ENCODE results near the gene SPR.

Gene SPR

DNA sequence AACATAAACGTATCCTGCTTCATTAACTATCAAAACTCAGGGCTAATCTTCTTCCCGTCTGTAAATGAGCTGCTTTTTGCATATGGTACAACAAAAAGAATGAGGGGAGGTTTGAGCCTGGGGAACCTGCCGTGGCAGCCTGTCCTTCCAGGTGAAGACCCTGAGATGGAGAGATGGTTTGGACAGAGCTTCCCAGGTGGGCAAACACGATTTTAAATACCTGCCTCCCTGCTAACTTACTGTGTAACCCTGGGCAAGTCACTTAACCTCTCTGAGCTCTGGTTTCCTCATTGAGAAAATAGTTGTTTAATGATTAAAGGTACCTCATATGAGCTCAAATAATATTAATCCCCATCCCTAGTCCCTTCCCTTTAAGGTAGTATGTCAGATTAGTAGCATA lies 39.2 kb downstream of the SPR start:
- H3K27me3 ChIP-seq (replicated peaks; ENCODE audit: control insufficient read depth, insufficient read depth, low read length) = peaks cover 89% of the 10 kb centered on the region
- H3K9ac ChIP-seq (ENCODE audit: low read length) = no peak overlapping the region
- no peak overlapping the region for H3K4me3 ChIP-seq (ENCODE audit: low read length)
- H3K4me1 ChIP-seq (ENCODE audit: control insufficient read depth, insufficient read depth, low read length) = no peaks in the 10 kb centered on the region
- DNase-seq (ENCODE audit: low read depth) = no peak
- peaks cover 17% of the 10 kb centered on the region for H3K9me3 ChIP-seq (ENCODE audit: control insufficient read depth, low read length)
- no peaks in the 10 kb centered on the region for H3K36me3 ChIP-seq (ENCODE audit: control insufficient read depth, insufficient read depth, low read length, severe bottlenecking)

DNA sequence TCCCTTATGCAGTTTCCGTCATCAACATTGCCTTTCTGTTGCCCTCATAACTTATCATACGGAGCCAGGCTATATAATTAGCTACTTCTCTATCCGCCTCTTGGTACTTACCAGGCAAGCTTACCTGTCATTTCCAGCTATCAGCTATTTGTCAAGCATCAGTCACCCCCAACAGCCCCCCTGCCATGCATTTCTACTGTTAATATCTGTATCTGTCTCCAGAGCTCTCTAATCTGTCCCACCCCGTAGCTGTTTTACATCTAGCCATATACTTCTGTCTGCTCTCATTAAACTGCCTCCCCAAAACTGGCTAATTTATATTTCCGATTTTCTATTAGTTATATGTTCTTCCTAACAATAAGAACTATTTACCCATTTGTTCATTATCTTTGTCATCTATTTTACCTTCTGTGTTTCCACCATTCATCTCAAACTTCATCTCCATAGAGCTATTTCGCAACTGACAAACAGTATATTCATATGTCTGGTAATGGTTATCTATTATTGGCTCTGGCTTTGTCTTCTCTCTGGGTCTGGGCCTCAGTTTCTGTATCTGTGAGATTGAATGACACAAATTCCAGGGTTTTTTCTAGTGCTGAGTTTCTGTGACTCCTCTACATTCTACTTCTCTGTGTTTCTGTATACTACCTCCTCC lies 39.7 kb downstream of the SPR start:
- H3K4me3 ChIP-seq (ENCODE audit: low read length) = no peak overlapping the region
- H3K27me3 ChIP-seq (replicated peaks; ENCODE audit: control insufficient read depth, insufficient read depth, low read length) = peaks cover 83% of the 10 kb centered on the region
- H3K4me1 ChIP-seq (ENCODE audit: control insufficient read depth, insufficient read depth, low read length) = no peaks in the 10 kb centered on the region
- H3K36me3 ChIP-seq (ENCODE audit: control insufficient read depth, insufficient read depth, low read length, severe bottlenecking) = no peaks in the 10 kb centered on the region
- DNase-seq (ENCODE audit: low read depth) = no peak
- H3K9me3 ChIP-seq (ENCODE audit: control insufficient read depth, low read length) = peaks cover 17% of the 10 kb centered on the region
- no peak overlapping the region for H3K9ac ChIP-seq (ENCODE audit: low read length)

DNA sequence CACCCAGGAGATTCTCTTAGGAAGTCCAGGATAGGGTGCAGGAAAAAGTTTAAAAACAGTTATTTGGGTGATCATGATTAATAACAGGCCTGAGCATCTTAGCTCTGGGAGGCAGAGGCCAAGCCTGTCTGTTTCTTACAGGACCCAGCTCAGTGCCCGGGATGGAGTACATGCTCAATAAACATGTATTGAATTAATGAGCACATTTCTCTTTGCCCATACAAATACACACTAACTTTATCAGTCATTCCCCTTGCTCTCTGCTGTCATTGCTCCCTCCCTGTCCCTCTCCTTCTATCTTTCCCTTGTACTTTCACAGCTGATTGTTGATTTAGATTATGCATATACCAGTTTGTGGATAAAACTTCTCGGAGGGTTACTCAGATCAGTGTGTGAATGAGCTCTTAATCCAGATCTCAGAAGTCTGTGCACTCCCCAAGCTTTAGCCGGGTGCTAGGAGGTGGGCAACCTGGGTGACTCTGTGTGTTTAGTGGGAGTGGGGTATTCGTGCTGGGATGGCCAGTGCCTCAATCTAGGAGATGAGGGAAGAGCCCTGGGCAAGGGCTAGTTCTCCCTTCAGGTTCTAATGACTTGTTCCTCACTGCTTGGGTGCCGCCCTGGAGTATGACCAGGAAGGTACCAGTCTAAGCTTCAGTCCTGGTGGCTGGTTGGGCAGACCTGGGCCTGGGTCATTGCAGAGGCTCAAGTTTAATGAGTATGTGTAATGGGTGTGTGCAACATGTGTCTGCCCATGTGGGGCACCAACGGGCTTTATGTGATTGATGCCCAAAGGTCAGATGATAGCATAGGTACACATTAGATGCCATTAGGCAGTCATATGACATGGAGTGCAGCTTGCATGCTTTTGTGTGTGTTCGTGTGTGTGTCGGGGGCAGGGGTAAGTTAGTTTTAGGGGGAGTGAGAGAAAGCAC lies 40.7 kb downstream of the SPR start:
- H3K4me3 ChIP-seq (ENCODE audit: low read length) = no peak overlapping the region
- H3K36me3 ChIP-seq (ENCODE audit: control insufficient read depth, insufficient read depth, low read length, severe bottlenecking) = no peaks in the 10 kb centered on the region
- no peaks in the 10 kb centered on the region for H3K4me1 ChIP-seq (ENCODE audit: control insufficient read depth, insufficient read depth, low read length)
- H3K9ac ChIP-seq (ENCODE audit: low read length) = no peak overlapping the region
- DNase-seq (ENCODE audit: low read depth) = no peak
- H3K9me3 ChIP-seq (ENCODE audit: control insufficient read depth, low read length) = peaks cover 10% of the 10 kb centered on the region
- peaks cover 80% of the 10 kb centered on the region for H3K27me3 ChIP-seq (replicated peaks; ENCODE audit: control insufficient read depth, insufficient read depth, low read length)

DNA sequence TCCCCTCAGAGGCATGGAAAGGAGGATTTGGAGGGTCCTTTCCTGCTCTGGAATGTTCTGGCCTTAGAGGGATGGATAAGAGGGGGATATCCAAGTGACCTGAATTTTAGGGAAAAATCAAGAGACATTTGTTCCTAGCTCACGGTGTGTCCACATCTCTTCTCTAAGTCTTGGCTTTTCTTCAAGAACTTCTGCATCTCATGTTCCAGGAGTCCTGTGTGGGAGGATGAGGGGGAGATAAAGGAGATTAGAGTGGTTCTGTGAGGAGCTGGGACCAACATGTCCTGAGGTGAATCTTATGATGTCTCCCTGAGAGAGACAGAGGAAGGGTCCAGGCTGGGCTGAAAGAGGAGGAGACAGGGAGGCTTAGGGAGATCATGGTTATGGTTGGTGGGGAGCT lies 41.8 kb downstream of the SPR start:
- Histone ChIP-seq H3K4me1 (ENCODE audit: control insufficient read depth, insufficient read depth, low read length) (no peaks in the 10 kb centered on the region), H3K36me3 (ENCODE audit: control insufficient read depth, insufficient read depth, low read length, severe bottlenecking) (no peaks in the 10 kb centered on the region), H3K4me3 (ENCODE audit: low read length) (no peak overlapping the region), H3K9me3 (ENCODE audit: control insufficient read depth, low read length) (no peaks in the 10 kb centered on the region), H3K27me3 (replicated peaks; ENCODE audit: control insufficient read depth, insufficient read depth, low read length) (peaks cover 75% of the 10 kb centered on the region), H3K9ac (ENCODE audit: low read length) (no peak overlapping the region)
- no peak for DNase-seq (ENCODE audit: low read depth)

DNA sequence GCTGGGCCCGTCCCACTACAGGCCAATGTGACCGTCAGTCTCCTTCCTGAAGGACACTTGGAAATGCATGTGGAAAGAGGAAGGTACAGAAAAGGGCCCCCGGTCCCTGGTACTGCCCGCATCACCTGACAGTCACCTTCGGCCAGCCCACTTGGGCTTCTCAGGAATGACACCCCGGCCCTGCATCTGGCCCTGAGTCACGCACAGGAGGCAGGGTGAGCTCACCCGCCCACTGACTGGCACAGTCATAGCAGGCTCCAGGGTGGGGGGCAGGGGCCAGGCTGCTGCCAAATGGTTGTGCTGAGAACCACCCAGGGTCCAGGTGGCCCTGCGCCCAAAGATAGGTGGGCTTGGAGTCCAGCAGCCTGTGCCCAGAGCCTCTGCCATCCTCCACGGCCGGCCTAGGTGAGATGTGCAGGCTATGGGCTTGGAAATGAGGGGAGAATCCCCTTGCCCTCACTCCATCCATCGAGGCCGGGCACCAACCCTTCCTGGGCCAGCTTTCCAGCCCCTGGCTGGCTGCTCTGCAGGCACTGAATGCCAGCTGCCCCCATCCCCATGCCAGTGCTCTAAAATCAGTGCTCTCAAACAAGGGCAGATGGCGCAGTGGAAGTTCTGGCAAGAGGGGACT lies 44.2 kb downstream of the SPR start:
- Histone ChIP-seq H3K36me3 (ENCODE audit: control insufficient read depth, insufficient read depth, low read length, severe bottlenecking) (no peaks in the 10 kb centered on the region), H3K9ac (ENCODE audit: low read length) (no peak overlapping the region), H3K27me3 (replicated peaks; ENCODE audit: control insufficient read depth, insufficient read depth, low read length) (peaks cover 74% of the 10 kb centered on the region), H3K9me3 (ENCODE audit: control insufficient read depth, low read length) (no peaks in the 10 kb centered on the region), H3K4me1 (ENCODE audit: control insufficient read depth, insufficient read depth, low read length) (no peaks in the 10 kb centered on the region), H3K4me3 (ENCODE audit: low read length) (no peak overlapping the region)
- DNase-seq (ENCODE audit: low read depth) = no peak

DNA sequence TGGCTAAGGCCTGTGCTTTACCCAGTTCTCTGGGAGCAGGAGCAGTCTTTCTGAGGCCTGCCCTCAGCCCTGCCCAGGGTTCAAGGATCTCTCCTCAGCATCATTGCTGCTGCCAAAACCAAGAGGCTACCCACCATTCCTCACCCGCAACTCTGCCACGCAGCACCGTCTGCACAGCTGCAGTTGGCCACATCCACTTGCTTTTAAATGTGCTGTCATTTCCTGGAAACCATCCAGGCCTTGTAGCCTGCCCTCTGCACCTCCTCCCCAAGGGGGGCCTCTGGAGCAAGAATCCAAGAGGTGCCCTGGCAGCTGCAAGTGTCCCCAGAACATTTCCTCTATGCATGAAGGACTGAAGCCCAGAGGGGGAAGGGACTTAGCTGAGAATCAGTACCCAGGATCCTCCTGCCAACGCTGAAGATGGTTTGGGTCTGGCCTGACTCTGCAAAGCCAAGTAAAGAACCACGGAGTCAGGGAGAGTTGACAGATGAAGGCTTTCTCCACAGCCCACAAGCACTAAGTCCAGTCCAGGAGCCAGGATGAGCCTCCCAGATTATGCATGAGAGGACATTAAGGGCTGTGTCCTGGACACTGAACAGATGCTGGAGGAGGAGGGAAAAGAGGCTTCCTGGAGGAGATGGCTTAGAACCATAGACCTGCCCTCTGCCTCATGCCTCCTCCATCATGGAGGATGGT lies 45.0 kb downstream of the SPR start:
- H3K4me1 ChIP-seq (ENCODE audit: control insufficient read depth, insufficient read depth, low read length) = no peaks in the 10 kb centered on the region
- H3K36me3 ChIP-seq (ENCODE audit: control insufficient read depth, insufficient read depth, low read length, severe bottlenecking) = no peaks in the 10 kb centered on the region
- DNase-seq (ENCODE audit: low read depth) = no peak
- H3K9ac ChIP-seq (ENCODE audit: low read length) = no peak overlapping the region
- peaks cover 73% of the 10 kb centered on the region for H3K27me3 ChIP-seq (replicated peaks; ENCODE audit: control insufficient read depth, insufficient read depth, low read length)
- H3K9me3 ChIP-seq (ENCODE audit: control insufficient read depth, low read length) = no peaks in the 10 kb centered on the region
- H3K4me3 ChIP-seq (ENCODE audit: low read length) = no peak overlapping the region

DNA sequence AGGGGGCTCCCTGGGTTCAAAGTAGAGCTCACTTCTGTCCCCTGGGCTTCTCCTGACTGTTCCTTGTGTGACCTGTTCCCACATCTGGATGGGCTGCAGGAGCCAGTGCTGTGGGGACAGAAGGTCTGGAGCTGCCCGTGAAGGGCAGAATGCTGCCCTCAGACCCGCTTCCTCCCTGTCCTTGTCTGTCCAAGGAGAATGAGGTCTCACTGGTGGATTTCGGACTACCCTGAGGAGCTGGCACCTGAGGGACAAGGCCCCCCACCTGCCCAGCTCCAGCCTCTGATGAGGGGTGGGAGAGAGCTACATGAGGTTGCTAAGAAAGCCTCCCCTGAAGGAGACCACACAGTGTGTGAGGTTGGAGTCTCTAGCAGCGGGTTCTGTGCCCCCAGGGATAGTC lies 45.6 kb downstream of the SPR start:
- Histone ChIP-seq H3K27me3 (replicated peaks; ENCODE audit: control insufficient read depth, insufficient read depth, low read length) (peaks cover 72% of the 10 kb centered on the region), H3K4me3 (ENCODE audit: low read length) (no peak overlapping the region), H3K9ac (ENCODE audit: low read length) (no peak overlapping the region), H3K36me3 (ENCODE audit: control insufficient read depth, insufficient read depth, low read length, severe bottlenecking) (no peaks in the 10 kb centered on the region), H3K4me1 (ENCODE audit: control insufficient read depth, insufficient read depth, low read length) (no peaks in the 10 kb centered on the region), H3K9me3 (ENCODE audit: control insufficient read depth, low read length) (no peaks in the 10 kb centered on the region)
- no peak for DNase-seq (ENCODE audit: low read depth)

DNA sequence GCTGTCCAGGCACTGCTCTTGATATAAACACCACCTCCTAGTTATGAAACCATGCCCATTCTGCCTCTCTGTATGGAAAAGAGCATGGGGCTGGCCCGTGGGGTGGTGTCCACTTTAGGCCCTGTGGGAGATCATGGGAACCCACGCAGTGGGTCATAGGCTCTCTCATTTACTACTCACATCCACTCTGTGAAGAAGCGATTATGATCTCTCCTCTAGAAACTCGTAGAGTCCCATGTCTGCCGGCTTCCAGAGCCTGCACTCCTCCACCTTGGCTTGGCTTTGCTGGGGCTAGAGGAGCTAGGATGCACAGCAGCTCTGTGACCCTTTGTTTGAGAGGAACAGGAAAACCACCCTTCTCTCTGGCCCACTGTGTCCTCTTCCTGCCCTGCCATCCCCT lies 46.0 kb downstream of the SPR start:
- no peak for DNase-seq (ENCODE audit: low read depth)
- H3K27me3 ChIP-seq (replicated peaks; ENCODE audit: control insufficient read depth, insufficient read depth, low read length) = peaks cover 72% of the 10 kb centered on the region
- H3K4me1 ChIP-seq (ENCODE audit: control insufficient read depth, insufficient read depth, low read length) = no peaks in the 10 kb centered on the region
- H3K36me3 ChIP-seq (ENCODE audit: control insufficient read depth, insufficient read depth, low read length, severe bottlenecking) = no peaks in the 10 kb centered on the region
- no peaks in the 10 kb centered on the region for H3K9me3 ChIP-seq (ENCODE audit: control insufficient read depth, low read length)
- H3K9ac ChIP-seq (ENCODE audit: low read length) = no peak overlapping the region
- no peak overlapping the region for H3K4me3 ChIP-seq (ENCODE audit: low read length)

DNA sequence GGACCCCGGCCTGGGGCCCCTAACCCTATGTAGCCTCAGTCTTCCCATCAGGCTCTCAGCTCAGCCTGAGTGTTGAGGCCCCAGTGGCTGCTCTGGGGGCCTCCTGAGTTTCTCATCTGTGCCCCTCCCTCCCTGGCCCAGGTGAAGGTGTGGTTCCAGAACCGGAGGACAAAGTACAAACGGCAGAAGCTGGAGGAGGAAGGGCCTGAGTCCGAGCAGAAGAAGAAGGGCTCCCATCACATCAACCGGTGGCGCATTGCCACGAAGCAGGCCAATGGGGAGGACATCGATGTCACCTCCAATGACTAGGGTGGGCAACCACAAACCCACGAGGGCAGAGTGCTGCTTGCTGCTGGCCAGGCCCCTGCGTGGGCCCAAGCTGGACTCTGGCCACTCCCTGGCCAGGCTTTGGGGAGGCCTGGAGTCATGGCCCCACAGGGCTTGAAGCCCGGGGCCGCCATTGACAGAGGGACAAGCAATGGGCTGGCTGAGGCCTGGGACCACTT lies 46.5 kb downstream of the SPR start:
- no peak overlapping the region for H3K9ac ChIP-seq (ENCODE audit: low read length)
- no peaks in the 10 kb centered on the region for H3K9me3 ChIP-seq (ENCODE audit: control insufficient read depth, low read length)
- no peaks in the 10 kb centered on the region for H3K36me3 ChIP-seq (ENCODE audit: control insufficient read depth, insufficient read depth, low read length, severe bottlenecking)
- no peak for DNase-seq (ENCODE audit: low read depth)
- no peaks in the 10 kb centered on the region for H3K4me1 ChIP-seq (ENCODE audit: control insufficient read depth, insufficient read depth, low read length)
- H3K27me3 ChIP-seq (replicated peaks; ENCODE audit: control insufficient read depth, insufficient read depth, low read length) = peaks cover 67% of the 10 kb centered on the region
- no peak overlapping the region for H3K4me3 ChIP-seq (ENCODE audit: low read length)

DNA sequence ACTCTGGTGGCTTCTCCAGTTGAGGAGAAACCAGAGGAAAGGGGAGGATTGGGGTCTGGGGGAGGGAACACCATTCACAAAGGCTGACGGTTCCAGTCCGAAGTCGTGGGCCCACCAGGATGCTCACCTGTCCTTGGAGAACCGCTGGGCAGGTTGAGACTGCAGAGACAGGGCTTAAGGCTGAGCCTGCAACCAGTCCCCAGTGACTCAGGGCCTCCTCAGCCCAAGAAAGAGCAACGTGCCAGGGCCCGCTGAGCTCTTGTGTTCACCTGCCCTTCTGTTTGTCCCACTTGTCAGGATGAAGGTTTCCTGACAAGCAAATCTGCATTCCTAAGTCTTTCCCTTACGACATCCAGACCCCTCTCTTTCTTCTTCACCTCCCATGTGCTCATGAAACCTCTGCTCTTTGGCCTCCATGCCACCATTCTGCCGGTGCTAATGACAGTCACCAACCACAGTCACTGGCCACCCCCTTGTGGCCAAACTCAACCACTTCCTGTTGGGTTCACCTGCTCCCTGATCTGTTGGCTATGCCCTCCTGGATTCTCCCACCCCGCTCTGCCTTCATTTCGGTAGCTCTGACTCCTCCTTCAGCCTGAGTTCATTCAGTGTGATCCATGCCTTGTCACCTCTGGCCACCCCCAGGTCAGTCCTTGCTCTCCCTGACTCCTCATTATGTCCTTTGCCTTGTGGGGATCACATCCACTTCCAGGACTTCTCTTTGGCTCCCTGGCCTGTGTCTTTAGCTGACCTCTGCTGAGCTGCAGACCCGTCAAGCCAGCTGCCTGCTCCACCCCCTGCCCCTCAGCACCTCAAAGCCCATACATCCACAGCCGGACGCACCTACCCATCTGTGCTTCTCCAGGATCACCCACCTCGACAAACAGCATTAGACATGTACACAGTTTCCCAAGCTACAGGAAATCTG lies 47.7 kb downstream of the SPR start:
- no peak for DNase-seq (ENCODE audit: low read depth)
- H3K9ac ChIP-seq (ENCODE audit: low read length) = no peak overlapping the region
- H3K27me3 ChIP-seq (replicated peaks; ENCODE audit: control insufficient read depth, insufficient read depth, low read length) = peaks cover 55% of the 10 kb centered on the region
- no peaks in the 10 kb centered on the region for H3K4me1 ChIP-seq (ENCODE audit: control insufficient read depth, insufficient read depth, low read length)
- H3K36me3 ChIP-seq (ENCODE audit: control insufficient read depth, insufficient read depth, low read length, severe bottlenecking) = no peaks in the 10 kb centered on the region
- H3K9me3 ChIP-seq (ENCODE audit: control insufficient read depth, low read length) = no peaks in the 10 kb centered on the region
- no peak overlapping the region for H3K4me3 ChIP-seq (ENCODE audit: low read length)

Data from adipocyte (in vitro differentiated cells).